NCI-H1048 (cell line): Measurements from ENCODE around the gene METTL6.
A peak's percentile ranks its signal among the peaks of the same experiment; 100 is the strongest.
"Not testable (repeated sequence)": the region's sequence is repeated elsewhere in the genome, so short reads cannot be mapped to it uniquely, and the experiment has no call there.

Source experiments
- DNase-seq: peaks from one replicate; lab custom pipeline; 2025; lab: John Stamatoyannopoulos, UW

The METTL6 gene, protein sequence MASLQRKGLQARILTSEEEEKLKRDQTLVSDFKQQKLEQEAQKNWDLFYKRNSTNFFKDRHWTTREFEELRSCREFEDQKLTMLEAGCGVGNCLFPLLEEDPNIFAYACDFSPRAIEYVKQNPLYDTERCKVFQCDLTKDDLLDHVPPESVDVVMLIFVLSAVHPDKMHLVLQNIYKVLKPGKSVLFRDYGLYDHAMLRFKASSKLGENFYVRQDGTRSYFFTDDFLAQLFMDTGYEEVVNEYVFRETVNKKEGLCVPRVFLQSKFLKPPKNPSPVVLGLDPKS

DNA sequence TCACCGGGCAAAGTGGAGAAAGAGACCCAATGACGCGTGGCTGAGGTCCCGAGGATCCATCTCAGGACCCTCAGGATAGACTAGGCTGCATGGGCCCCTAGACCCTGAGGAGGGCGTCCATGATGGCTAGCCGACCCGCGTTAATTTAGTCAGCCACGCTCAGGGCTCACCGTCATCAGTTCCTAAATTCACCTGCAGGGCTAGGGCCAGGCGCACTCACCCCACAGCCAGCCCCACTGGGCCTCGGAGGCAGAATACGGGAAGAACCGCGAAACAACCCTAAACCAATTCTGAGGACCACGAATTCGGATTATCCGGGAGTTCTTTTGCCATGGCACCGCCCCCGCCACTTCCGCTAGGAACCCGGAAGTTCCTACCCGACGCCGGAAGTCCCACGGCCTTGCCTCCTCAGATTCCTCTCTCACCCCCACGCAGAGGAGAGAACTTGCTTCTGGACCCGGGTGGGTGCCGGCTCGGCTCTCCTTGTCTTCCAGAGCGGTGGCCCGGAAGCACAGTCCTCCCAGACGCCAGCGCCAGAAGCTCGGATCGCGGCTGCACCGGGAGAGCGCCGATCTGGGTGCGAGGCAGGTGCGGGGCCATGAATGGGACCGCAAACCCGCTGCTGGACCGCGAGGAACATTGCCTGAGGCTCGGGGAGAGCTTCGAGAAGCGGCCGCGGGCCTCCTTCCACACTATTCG is at the start of gene METTL6, which contains the start of gene EAF1:
Gene METTL6 (minus strand): TSS at position 363 of the 699 bp plus-strand sequence. CDS start 1,033 bp downstream, outside the sequence.
Gene EAF1 (plus strand): TSS at position 417 of the 699 bp plus-strand sequence. CDS start 182 bp downstream, at position 599.
- peak; percentile 45 for DNase-seq

GRCh38 chr3:15476378-15476777 is 49.0 kb upstream of the METTL6 start:
- no peak for DNase-seq

- DNase-seq: no peak
Observed at GRCh38 chr3:15475161-15475560, 47.8 kb upstream of the METTL6 start.

DNA sequence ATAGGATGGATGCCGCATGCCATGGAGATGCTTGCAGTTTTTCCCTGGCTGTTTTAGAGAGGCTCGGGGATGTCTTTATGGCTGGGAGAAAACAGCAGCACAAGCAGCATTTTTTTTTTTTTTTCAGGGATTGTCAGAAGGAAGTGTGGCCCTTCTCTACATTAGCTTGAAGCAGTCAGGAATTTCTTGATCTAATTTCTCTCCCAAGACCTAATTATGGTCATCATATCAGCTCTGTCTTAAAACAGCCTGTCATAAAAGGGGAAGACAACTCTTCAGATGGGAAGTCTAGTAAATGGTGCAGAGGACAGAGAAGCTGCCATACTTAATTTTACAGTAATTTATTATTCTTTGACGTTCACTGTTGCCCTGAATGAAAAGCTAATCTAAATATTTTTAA is 44.5 kb upstream of the METTL6 start:
- no peak for DNase-seq

DNA sequence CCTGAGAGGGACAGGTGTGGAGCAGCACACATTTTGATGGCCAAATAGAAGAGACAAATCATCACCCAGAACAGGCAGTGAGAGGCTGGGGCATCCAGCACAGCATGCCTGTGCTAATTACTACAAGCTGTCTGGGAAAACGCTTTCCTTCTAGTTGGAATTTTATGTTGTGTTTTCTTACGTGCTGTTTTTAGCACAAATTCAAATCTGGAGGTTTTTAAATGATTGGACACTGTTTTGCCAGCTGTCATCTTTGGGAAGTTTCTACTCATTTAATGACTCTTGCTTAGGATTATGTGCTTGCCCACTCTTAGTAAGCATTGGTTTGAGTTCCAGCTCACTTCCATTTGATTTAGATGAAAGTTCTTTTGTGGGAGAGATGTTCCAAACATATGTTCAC is 43.5 kb upstream of the METTL6 start:
- DNase-seq: no peak

GRCh38 chr3:15470261-15470660 is 42.9 kb upstream of the METTL6 start:
- no peak for DNase-seq

GRCh38 chr3:15467227-15468181 is 40.2 kb upstream of the METTL6 start:
- DNase-seq: no peak

DNA sequence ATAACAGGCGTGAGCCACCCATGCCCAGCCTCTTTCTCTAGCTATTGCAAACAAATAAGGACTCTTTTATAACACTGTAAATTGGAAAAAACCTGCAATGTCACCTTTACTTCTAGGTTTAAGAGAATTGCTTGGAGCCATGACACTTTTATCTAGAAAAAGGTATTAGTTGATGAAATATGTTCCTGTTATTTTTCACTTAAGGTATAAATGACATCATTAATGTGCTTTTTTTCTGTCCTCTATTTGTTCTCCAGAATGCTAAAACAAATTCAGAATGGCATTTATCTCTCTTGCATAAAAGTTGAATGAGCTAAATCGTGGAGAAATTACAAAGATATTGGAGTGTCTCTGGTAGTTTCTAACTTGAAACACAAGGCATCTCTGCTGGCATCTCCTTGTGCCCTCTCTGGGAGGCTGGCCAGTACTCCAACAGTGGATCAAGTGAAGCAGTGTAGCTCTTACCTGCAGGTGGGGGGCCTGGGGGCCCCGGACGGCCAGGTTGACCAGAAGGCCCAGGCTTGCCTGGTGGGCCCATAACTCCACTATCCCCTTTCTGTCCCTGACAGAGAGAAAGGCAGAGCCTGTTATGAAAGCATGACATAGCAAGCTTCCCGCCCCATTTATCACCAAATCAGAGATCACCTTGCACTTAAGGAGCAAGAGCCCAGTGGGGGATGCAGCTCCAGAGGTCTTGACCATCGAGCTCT is 38.7 kb upstream of the METTL6 start:
- DNase-seq: no peak

DNA sequence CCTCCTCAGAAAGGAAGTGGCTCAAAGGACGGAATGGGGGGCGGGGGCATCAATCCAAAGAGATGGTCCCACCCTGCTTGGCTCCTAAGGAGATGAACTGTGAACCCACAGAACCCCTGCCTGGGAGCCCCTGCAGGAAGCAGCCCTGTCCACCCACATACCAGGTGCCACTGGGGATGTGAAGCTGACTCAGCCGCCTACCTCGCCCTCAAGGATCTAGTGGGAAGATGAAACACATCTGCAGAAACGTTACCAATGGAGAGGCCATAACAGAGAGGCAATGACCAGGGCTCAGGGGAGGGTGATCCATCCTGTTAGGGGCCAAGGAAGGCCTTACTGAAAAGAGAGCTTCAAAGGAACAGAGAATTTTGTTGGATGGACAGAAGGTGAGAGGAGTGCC is 35.1 kb upstream of the METTL6 start:
- DNase-seq: no peak

- no peak for DNase-seq
Observed at GRCh38 chr3:15460891-15461531, 33.7 kb upstream of the METTL6 start.

DNA sequence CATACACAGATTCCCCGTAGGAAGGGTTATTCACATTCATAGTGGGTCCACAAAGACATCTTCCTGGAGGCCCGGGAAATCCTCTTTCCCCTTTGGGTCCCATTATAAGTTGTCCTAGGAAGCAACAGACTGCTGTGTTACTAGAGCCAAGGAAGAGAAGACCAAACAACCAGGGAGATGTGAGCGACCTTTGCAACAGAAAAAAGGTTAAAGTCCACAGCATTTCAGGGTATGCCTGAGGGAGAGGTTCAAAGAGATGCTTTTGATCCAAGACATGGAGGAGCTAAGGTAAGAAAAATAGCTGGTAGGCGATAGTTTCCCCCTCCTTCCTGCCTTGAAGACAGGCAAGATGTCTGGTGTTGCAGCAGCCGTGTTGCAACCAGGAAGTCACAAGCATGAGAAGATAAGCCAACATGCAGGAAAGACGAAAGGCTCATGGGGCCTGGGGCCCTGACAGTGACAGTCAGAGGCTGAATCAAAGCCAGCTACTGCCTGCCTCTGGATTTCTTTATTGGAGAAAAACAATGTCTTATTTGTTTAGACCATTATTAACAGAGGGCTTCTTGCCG is 31.0 kb upstream of the METTL6 start:
- no peak for DNase-seq

DNA sequence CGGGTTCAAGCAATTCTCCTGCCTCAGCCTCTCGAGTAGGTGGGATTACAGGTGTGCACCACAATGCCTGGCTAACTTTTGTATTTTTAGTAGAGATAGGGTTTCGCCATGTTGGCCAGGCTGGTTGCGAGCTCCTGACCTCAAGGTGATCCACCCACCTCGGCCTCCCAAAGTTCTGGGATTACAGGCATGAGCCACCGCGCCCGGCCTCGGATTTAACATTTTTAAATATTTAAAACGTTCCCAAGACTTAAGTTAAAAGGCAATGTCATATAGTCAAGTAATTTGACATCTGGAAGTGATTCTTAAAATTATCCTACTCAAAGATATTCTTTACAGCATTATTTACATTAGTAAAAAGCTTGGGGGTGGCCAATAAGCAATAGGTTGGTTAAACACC is 29.6 kb upstream of the METTL6 start:
- DNase-seq: not testable (repeated sequence)

DNA sequence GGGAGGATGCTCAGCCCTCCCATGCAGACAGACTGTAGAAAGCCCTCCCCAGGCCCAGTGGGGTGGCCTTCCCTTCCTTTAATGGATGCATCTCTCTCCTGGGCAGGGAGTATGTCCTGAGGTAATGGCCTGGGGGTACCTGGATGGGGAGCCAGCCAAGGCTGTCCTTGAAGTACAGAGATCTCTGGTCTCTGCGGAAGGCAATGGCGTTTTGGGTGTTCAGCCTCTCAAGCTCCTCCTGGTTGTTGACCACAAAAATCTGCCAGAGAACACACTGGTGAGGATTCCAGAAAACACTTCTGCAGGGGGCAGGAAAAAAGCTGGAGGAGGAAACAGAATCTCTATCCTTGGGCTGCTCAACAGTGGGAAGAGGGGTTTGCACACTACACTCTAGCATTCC is 29.0 kb upstream of the METTL6 start:
- DNase-seq: no peak

- no peak for DNase-seq
Observed at GRCh38 chr3:15455756-15456155, 28.4 kb upstream of the METTL6 start.

- no peak for DNase-seq
Observed at GRCh38 chr3:15454965-15455364, 27.6 kb upstream of the METTL6 start.

DNA sequence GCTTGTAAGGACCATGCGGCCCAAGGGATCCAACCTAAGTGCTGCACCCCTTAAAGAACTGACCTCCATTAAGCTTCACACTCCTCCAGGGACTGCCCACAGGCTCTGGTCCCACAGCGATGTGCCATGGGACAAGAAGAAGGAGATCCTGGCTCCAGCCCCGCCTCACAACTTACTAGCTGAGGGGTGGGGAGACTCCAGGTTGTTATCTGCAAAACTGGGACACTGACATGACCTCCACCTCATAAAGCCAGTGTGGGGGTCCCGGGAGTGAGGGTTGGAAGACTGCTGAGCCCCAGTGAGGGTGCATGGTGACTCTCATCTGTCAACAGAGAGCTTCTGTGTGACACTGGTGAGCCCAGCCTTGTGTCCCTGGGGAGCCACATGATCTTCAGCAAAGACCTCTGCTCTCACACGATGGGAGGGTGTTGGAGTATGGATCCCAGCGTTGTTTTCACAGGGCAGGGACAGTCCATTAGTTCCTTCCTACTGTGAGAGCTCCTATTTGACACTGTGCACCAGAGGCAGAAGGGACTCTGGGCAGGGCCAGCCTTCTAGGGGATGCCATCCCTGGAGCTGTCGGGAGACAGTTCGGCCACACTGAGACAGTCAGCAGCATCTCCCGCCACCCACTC is 26.8 kb upstream of the METTL6 start:
- no peak for DNase-seq

- no peak for DNase-seq
Observed at GRCh38 chr3:15453501-15453900, 26.2 kb upstream of the METTL6 start.

- no peak for DNase-seq
Observed at GRCh38 chr3:15452961-15453360, 25.6 kb upstream of the METTL6 start.

GRCh38 chr3:15452156-15452555 is 24.8 kb upstream of the METTL6 start:
- no peak for DNase-seq
